A549 treated with dexamethasone at 1 μM for 4 hours (cell line): ENCODE results near the gene TBC1D23. TPM values are rescaled to one million over a fixed set of nuclear protein-coding genes. Genes with fewer than 3 reads are reported as not detected.

Experiments
- total RNA-seq: library from RNA; stranded (reverse); fragments of 200-300 nt; extraction: Qiagen RNA extraction; gene quantifications from 5 replicates; pipeline ENCODE4 v1.2.3, GENCODE V29; 2022

Gene TBC1D23
- 10.7 to 14.8 TPM (median 13.0 TPM) in 5 replicates for total RNA-seq

GRCh38 chr3:100260685-100261484 is at the start of gene TBC1D23:
Gene TBC1D23, plus strand, starts transcription at chr3:100260992. Its CDS starts 27 bp downstream, at chr3:100261019.

GRCh38 chr3:100334488-100335351 is 73.9 kb downstream of the TBC1D23 start, which contains the start of gene NIT2:
Gene NIT2, plus strand, starts transcription at chr3:100334757. Its CDS starts 35 bp downstream, at chr3:100334792.

Other genes with a start within 250 kb of the TBC1D23 start
- 0.17 to 0.74 TPM (median 0.26 TPM) in 5 replicates for gene FILIP1L, start 146.5 kb upstream of the TBC1D23 start, total RNA-seq
- gene NIT2, start 73.8 kb downstream of the TBC1D23 start, total RNA-seq, result 77.9 to 85.8 TPM (median 81.9 TPM) in 5 replicates
- gene TOMM70, start 140.1 kb downstream of the TBC1D23 start, total RNA-seq, result 47.7 to 56.0 TPM (median 49.6 TPM) in 5 replicates
- gene LNP1, start 140.5 kb downstream of the TBC1D23 start, total RNA-seq, result 0.65 to 1.0 TPM (median 0.88 TPM) in 5 replicates
- gene TMEM45A, start 231.6 kb downstream of the TBC1D23 start, total RNA-seq, result 1.7 to 2.8 TPM (median 2.4 TPM) in 5 replicates